H1 (cell line): ENCODE results near the gene SPEM1. TPM values are rescaled to one million over a fixed set of nuclear protein-coding genes. Genes with fewer than 3 reads are reported as not detected.

Experiments used
- CTCF ChIA-PET: fragments of 300-600 bp; sonication (Branson Sonifier 250); formaldehyde crosslinking; loops from one replicate; lab custom pipeline; 2021; ENCODE audit not compliant: partially characterized antibody; lab: Charles Lee
- POLR2A ChIA-PET: fragments of 300-600 bp; sonication (Branson Sonifier 250); formaldehyde crosslinking; loops from one replicate; lab custom pipeline; 2021; ENCODE audit warnings: inconsistent platforms; ENCODE audit not compliant: partially characterized antibody; lab: Charles Lee
- DNase-seq, 2 experiments: peaks; one replicate each; pipeline versions ENCODE4 v3.0.0 to v3.0.0-alpha.2; 2010 to 2022; ENCODE audit warnings: low spot score in 2 of 2, low read depth in 1 of 2, mixed read lengths in 1 of 2
- FAIRE-seq: peaks from 2 replicates; lab custom pipeline; 2011; peaks lifted over from hg19 to GRCh38; lab: Jason Lieb, UNC
- H2AFZ ChIP-seq: 2 replicates; pipeline ENCODE4 v1.8.1; 2012; ENCODE audit warnings: low read length, inconsistent platforms
- H2AK5ac ChIP-seq: 2 replicates; pipeline ENCODE4 v1.6.1; 2013; ENCODE audit warnings: low read depth, low read length
- H2BK120ac ChIP-seq: replicated peaks from 2 replicates; pipeline ENCODE3; 2013; ENCODE audit warnings: low read depth, low read length, inconsistent platforms
- H2BK12ac ChIP-seq: 2 replicates; pipeline ENCODE4 v1.6.1; 2013; ENCODE audit warnings: low read depth, low read length
- H2BK15ac ChIP-seq: 2 replicates; pipeline ENCODE4 v1.6.1; 2013; ENCODE audit warnings: low read length
- H2BK20ac ChIP-seq: 2 replicates; pipeline ENCODE4 v1.6.1; 2013; ENCODE audit warnings: low read length
- H2BK5ac ChIP-seq: 2 replicates; pipeline ENCODE4 v1.6.1; 2013; ENCODE audit warnings: low read depth, low read length
- H3K14ac ChIP-seq: 2 replicates; pipeline ENCODE4 v1.6.1; 2013; ENCODE audit warnings: inconsistent platforms; ENCODE audit not compliant: insufficient read length
- H3K18ac ChIP-seq: 2 replicates; pipeline ENCODE4 v1.6.1; 2013; ENCODE audit warnings: low read length; ENCODE audit errors: extremely low read depth
- H3K23ac ChIP-seq: 2 replicates; pipeline ENCODE4 v1.6.1; 2013; ENCODE audit warnings: inconsistent platforms; ENCODE audit not compliant: insufficient read length
- H3K23me2 ChIP-seq: 2 replicates; pipeline ENCODE4 v1.6.1; 2013; ENCODE audit warnings: low read depth, low read length
- H3K27ac ChIP-seq: 2 replicates; pipeline ENCODE4 v1.6.1; 2011; ENCODE audit warnings: low read depth, low read length, inconsistent platforms
- H3K27me3 ChIP-seq, 4 experiments: replicated peaks in 1 of 4; 1 replicate in 1 of 4; 2 replicates in 3 of 4; pipeline versions ENCODE4 v1.6.1 to v1.8.1; 2011 to 2013; ENCODE audit warnings: low read length in 3 of 4, mild to moderate bottlenecking in 3 of 4, inconsistent platforms in 2 of 4, mixed read lengths in 2 of 4, moderate library complexity in 1 of 4; ENCODE audit not compliant: control insufficient read depth in 3 of 4, insufficient read depth in 3 of 4; ENCODE audit errors: extremely low read depth in 1 of 4
- H3K36me3 ChIP-seq, 4 experiments: 2 replicates each; pipeline versions ENCODE4 v1.6.1 to v1.8.1; 2011 to 2013; ENCODE audit warnings: mild to moderate bottlenecking in 4 of 4, low read length in 3 of 4, moderate library complexity in 2 of 4, control low read depth in 1 of 4, inconsistent platforms in 1 of 4; ENCODE audit not compliant: insufficient read depth in 4 of 4, control insufficient read depth in 2 of 4
- H3K4ac ChIP-seq: replicated peaks from 2 replicates; pipeline ENCODE3; 2013; ENCODE audit warnings: low read length, low read depth, mixed read lengths, inconsistent platforms; ENCODE audit not compliant: insufficient read length
- H3K4me1 ChIP-seq, 4 experiments: replicated peaks in 1 of 4; 1 replicate in 1 of 4; 2 replicates in 3 of 4; pipeline versions ENCODE4 v1.6.1 to v1.8.1; 2011 to 2013; ENCODE audit warnings: low read length in 3 of 4, inconsistent platforms in 2 of 4, mixed read lengths in 1 of 4; ENCODE audit not compliant: insufficient read depth in 4 of 4, control insufficient read depth in 3 of 4
- H3K4me2 ChIP-seq, 2 experiments: 2 replicates each; pipeline versions ENCODE4 v1.6.1 to v1.8.1; 2011 to 2013; ENCODE audit warnings: low read depth in 2 of 2, low read length in 2 of 2, control low read depth in 1 of 2, inconsistent platforms in 1 of 2, mild to moderate bottlenecking in 1 of 2; ENCODE audit not compliant: insufficient read depth in 1 of 2
- H3K4me3 ChIP-seq, 4 experiments: fragments of 200-600, 300-600 bp in 1 of 4; sonication (generic), shearing (Covaris generic), sonication (Bioruptor Twin) in 1 of 4; 2 replicates each; pipeline versions ENCODE4 v1.5.1 to v1.8.1; 2011 to 2016; ENCODE audit warnings: low read length in 4 of 4, low read depth in 3 of 4, control low read depth in 2 of 4, inconsistent platforms in 2 of 4, mild to moderate bottlenecking in 2 of 4, mixed read lengths in 1 of 4, moderate library complexity in 1 of 4; ENCODE audit not compliant: insufficient read depth in 2 of 4; ENCODE audit errors: extremely low read depth in 1 of 4
- H3K56ac ChIP-seq: replicated peaks from 2 replicates; pipeline ENCODE3; 2013; ENCODE audit warnings: low read depth, mild to moderate bottlenecking, mixed read lengths, low read length, inconsistent platforms; ENCODE audit not compliant: insufficient read length
- H3K79me1 ChIP-seq: 2 replicates; pipeline ENCODE4 v1.6.1; 2013; ENCODE audit warnings: low read depth, low read length, control low read depth
- H3K79me2 ChIP-seq, 2 experiments: 2 replicates each; pipeline versions ENCODE4 v1.6.1 to v1.8.1; 2012 to 2013; ENCODE audit warnings: low read length in 2 of 2, mild to moderate bottlenecking in 2 of 2, inconsistent platforms in 1 of 2; ENCODE audit not compliant: insufficient read depth in 2 of 2, control insufficient read depth in 1 of 2
- H3K9ac ChIP-seq, 4 experiments: replicated peaks in 1 of 4; 1 replicate in 1 of 4; 2 replicates in 3 of 4; pipeline versions ENCODE4 v1.6.1 to v1.8.1; 2011 to 2013; ENCODE audit warnings: low read depth in 3 of 4, low read length in 3 of 4, control low read depth in 2 of 4, mild to moderate bottlenecking in 2 of 4, moderate library complexity in 2 of 4, inconsistent platforms in 1 of 4; ENCODE audit errors: extremely low read depth in 1 of 4
- H3K9me3 ChIP-seq, 2 experiments: 2 replicates each; pipeline versions ENCODE4 v1.6.1 to v1.8.1; 2012 to 2013; ENCODE audit warnings: mild to moderate bottlenecking in 2 of 2, moderate library complexity in 2 of 2, control low read depth in 1 of 2, inconsistent platforms in 1 of 2, low read depth in 1 of 2, low read length in 1 of 2, mixed read lengths in 1 of 2; ENCODE audit not compliant: insufficient read depth in 2 of 2
- H4K20me1 ChIP-seq, 2 experiments: replicated peaks in 1 of 2; 2 replicates each; pipeline versions ENCODE3 to v1.8.1; 2011 to 2013; ENCODE audit warnings: inconsistent platforms in 2 of 2, low read length in 2 of 2, mild to moderate bottlenecking in 1 of 2; ENCODE audit not compliant: insufficient read depth in 2 of 2, control insufficient read depth in 1 of 2
- H4K5ac ChIP-seq: 2 replicates; pipeline ENCODE4 v1.6.1; 2013; ENCODE audit warnings: low read length, low read depth, mixed read lengths, inconsistent platforms; ENCODE audit not compliant: insufficient read length
- H4K8ac ChIP-seq: 2 replicates; pipeline ENCODE4 v1.8.0; 2013; ENCODE audit warnings: mild to moderate bottlenecking, moderate library complexity, low read length, inconsistent platforms; ENCODE audit not compliant: insufficient read depth; ENCODE audit errors: extremely low read depth
- H4K91ac ChIP-seq: replicated peaks from 2 replicates; pipeline ENCODE3; 2013; ENCODE audit warnings: low read length, mixed read lengths, inconsistent platforms; ENCODE audit not compliant: insufficient read length
- BRCA1 ChIP-seq: IDR thresholded peaks from 2 replicates; pipeline ENCODE4 v1.6.1; 2012; ENCODE audit warnings: low read depth, low read length, improper control_type of control experiment
- CHD2 ChIP-seq: IDR thresholded peaks from 2 replicates; pipeline ENCODE4 v1.6.1; 2012; ENCODE audit warnings: low read length, improper control_type of control experiment
- KDM4A ChIP-seq: IDR thresholded peaks from one replicate; pipeline ENCODE4 v1.7.1; 2012; ENCODE audit warnings: low read depth, mild to moderate bottlenecking, moderate library complexity, low read length, inconsistent platforms; ENCODE audit not compliant: severe bottlenecking
- MAFK ChIP-seq: IDR thresholded peaks from 2 replicates; pipeline ENCODE4 v1.6.1; 2012; ENCODE audit warnings: low read depth, mild to moderate bottlenecking, improper control_type of control experiment, low read length
- PHF8 ChIP-seq: fragments of 200-600 bp; sonication (generic); conservative IDR thresholded peaks from 2 replicates; pipeline ENCODE4 v1.7.1; 2012; ENCODE audit warnings: low read depth, mild to moderate bottlenecking, inconsistent platforms, low read length, moderate library complexity
- SIN3A ChIP-seq, 2 experiments: IDR thresholded peaks in 1 of 2; conservative IDR thresholded peaks in 1 of 2; 2 replicates each; pipeline ENCODE4 v1.6.1; 2011 to 2012; ENCODE audit warnings: low read length in 2 of 2, improper control_type of control experiment in 1 of 2, low read depth in 1 of 2, mild to moderate bottlenecking in 1 of 2
- SUZ12 ChIP-seq: fragments of 200-600 bp; sonication (generic); IDR thresholded peaks from 2 replicates; pipeline ENCODE4 v1.6.1; 2012; ENCODE audit warnings: mild to moderate bottlenecking, inconsistent platforms, low read length, moderate library complexity, mixed read lengths
- ZNF274 ChIP-seq: IDR thresholded peaks from 2 replicates; pipeline ENCODE4 v1.7.0; 2012; ENCODE audit warnings: low read length, borderline replicate concordance; ENCODE audit errors: extremely low read depth
- WGBS, 2 experiments: shearing (Covaris generic) in 1 of 2; methylation state at CpG; one replicate each; pipeline versions ENCODE4 v1.1.6 to v1.1.7; 2013 to 2015; ENCODE audit warnings: low lambda C conversion rate in 2 of 2, mixed read lengths in 2 of 2, inconsistent platforms in 1 of 2, low coverage in 1 of 2, missing lambda C conversion rate in 1 of 2; ENCODE audit not compliant: insufficient replicate concordance in 2 of 2, insufficient coverage in 1 of 2, insufficient read length in 1 of 2; ENCODE audit errors: extremely low coverage in 1 of 2, missing lambda C conversion rate in 1 of 2; 5-methylcytosine and 5-hydroxymethylcytosine counted together
- polyA plus RNA-seq, 7 experiments: library from polyadenylated mRNA; depleted of rRNA in 3 of 7; stranded (reverse) in 5 of 7; unstranded in 2 of 7; fragments of >200 nt in 5 of 7; fragments of 200-250 nt in 2 of 7; gene quantifications; 1 replicate in 5 of 7; 2 replicates in 1 of 7; 4 replicates in 1 of 7; pipeline versions ENCODE4 v1.2.1 to v1.2.3, GENCODE V29; 2011 to 2013; ENCODE audit warnings: missing spikeins in 2 of 7, mixed read lengths in 2 of 7
- total RNA-seq: library from RNA; stranded (reverse); fragmentation: NEBNext Ultra II Directional; extraction: Animal tissue kit (Norgen Biotek cat#: 25700); gene quantifications from 2 replicates; pipeline ENCODE4 v1.2.1, GENCODE V29; 2021
- TF ChIP-seq, protein P1 (sequence below), 3 experiments: IDR thresholded peaks; 1 replicate in 2 of 3; 2 replicates in 1 of 3; pipeline versions ENCODE4 v1.5.1 to v1.6.1; 2011; ENCODE audit warnings: low read length in 3 of 3, mild to moderate bottlenecking in 3 of 3, inconsistent platforms in 2 of 3, low read depth in 1 of 3, moderate library complexity in 1 of 3; ENCODE audit not compliant: insufficient read depth in 1 of 3; ENCODE audit errors: control extremely low read depth in 1 of 3
- TF ChIP-seq, protein P2 (sequence below): IDR thresholded peaks from 2 replicates; pipeline ENCODE4 v1.6.1; 2012; ENCODE audit warnings: inconsistent platforms

SPEM1 gene
- total and polyA plus RNA-seq, 2 of the 8 experiments (the other 6 are each of a cell fraction or from before 2014, with no cell fraction given), result not detected

DNA sequence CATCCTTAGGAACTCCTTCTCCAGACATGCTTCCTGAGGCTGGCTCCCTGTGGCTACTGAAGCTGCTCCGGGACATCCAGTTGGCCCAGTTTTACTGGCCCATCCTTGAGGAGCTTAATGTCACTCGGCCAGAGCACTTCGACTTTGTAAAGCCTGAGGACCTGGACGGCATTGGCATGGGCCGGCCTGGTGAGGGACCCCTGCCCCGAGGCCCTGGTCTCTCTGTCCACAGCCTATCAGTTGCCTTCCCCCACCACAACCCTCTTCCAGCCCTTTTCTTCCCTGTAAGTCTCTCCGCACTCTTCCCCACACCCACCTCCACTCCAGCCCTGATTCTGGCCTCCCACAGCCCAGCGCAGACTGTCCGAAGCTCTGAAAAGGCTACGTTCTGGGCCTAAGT, 37.2 kb upstream of the SPEM1 start:
- Histone ChIP-seq H2BK20ac (no peak overlapping the region), H3K36me3 (peaks cover 0 to 2% (median 0%) of the 10 kb centered on the region in 4 experiments; a peak in 1 of 8 replicates), H3K9ac (no peak overlapping the region), H3K27ac (no peak overlapping the region), H2BK5ac (no peak overlapping the region), H3K79me2 (no peaks in the 10 kb centered on the region), H3K9me3 (peaks cover 0 to 7% of the 10 kb centered on the region in 2 experiments; a peak in 1 of 4 replicates), H3K18ac (no peak overlapping the region), H3K4me3 (no peak overlapping the region), H2BK12ac (no peak overlapping the region; the same call in 1 of the 2 replicates), H2AK5ac (no peak overlapping the region), H3K27me3 (peaks cover 0 to 39% (median 29%) of the 10 kb centered on the region in 4 experiments; a peak in 6 of 7 replicates), H3K4me1 (peaks cover 0 to 17% (median 10%) of the 10 kb centered on the region in 4 experiments; a peak in 6 of 7 replicates), H3K79me1 (peaks cover 3% of the 10 kb centered on the region; the same call in 1 of the 2 replicates), H3K23ac (no peak overlapping the region), H3K23me2 (peaks cover 12% of the 10 kb centered on the region; the same call in 1 of the 2 replicates), H4K8ac (no peak overlapping the region), H2AFZ (no peak overlapping the region), H3K4me2 (no peak overlapping the region; a peak in 1 of 4 replicates), H2BK15ac (no peak overlapping the region), H3K14ac (no peak overlapping the region), H3K56ac (no peak overlapping the region), H4K91ac (no peak overlapping the region), H3K4ac (no peak overlapping the region), H4K5ac (no peak overlapping the region), H4K20me1 (peaks cover 0 to 10% of the 10 kb centered on the region in 2 experiments), H2BK120ac (no peak overlapping the region)
- no peak for FAIRE-seq
- CTCF ChIA-PET, result interaction anchor here (0.8 to 1.9 kb wide), 7 partner anchors 10 to 120 kb away, joined by 3 to 7 read pairs (median 6); no protein-coding TSS in a partner anchor
- WGBS, 2 experiments, result 90% methylated on average over 10 of the region's 10 CpGs; no CpG with 5 or more reads in 1 of the 2 experiments
- no peak for DNase-seq
- POLR2A ChIA-PET, result interaction anchor here (0.8 to 3.7 kb wide), 13 partner anchors 11 to 148 kb away, joined by 3 to 16 read pairs (median 4); partner anchors contain the start of genes DVL2, PLSCR3 and ZBTB4
- TF ChIP-seq, protein P1, sequence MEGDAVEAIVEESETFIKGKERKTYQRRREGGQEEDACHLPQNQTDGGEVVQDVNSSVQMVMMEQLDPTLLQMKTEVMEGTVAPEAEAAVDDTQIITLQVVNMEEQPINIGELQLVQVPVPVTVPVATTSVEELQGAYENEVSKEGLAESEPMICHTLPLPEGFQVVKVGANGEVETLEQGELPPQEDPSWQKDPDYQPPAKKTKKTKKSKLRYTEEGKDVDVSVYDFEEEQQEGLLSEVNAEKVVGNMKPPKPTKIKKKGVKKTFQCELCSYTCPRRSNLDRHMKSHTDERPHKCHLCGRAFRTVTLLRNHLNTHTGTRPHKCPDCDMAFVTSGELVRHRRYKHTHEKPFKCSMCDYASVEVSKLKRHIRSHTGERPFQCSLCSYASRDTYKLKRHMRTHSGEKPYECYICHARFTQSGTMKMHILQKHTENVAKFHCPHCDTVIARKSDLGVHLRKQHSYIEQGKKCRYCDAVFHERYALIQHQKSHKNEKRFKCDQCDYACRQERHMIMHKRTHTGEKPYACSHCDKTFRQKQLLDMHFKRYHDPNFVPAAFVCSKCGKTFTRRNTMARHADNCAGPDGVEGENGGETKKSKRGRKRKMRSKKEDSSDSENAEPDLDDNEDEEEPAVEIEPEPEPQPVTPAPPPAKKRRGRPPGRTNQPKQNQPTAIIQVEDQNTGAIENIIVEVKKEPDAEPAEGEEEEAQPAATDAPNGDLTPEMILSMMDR (IDR thresholded peaks at IDR 0.05; ENCODE audit: control extremely low read depth in 1 of 3, insufficient read depth in 1 of 3, low read depth in 1 of 3, low read length in 3 of 3), result no peak
- TF ChIP-seq SUZ12 (no peak), MAFK (no peak), SIN3A (conservative IDR thresholded peaks at IDR 0.05 in 1 of 2, IDR thresholded peaks at IDR 0.05 in 1 of 2; ENCODE audit: low read depth in 1 of 2, low read length in 2 of 2) (no peak), ZNF274 (no peak), KDM4A (no peak), CHD2 (no peak), BRCA1 (no peak), PHF8 (no peak)
- TF ChIP-seq, protein P2, sequence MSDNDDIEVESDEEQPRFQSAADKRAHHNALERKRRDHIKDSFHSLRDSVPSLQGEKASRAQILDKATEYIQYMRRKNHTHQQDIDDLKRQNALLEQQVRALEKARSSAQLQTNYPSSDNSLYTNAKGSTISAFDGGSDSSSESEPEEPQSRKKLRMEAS, result no peak
